Mesendoderm (in vitro differentiated cells): ENCODE data around the gene STK26.
A peak's percentile ranks its signal among the peaks of the same experiment; 100 is the strongest.

ENCODE experiments used
- DNase-seq: peaks from one replicate; pipeline ENCODE4 v3.0.0; 2013
- H2AK5ac ChIP-seq: 2 replicates; pipeline ENCODE4 v1.6.1; 2013; ENCODE audit warnings: low read length, inconsistent platforms
- H2BK120ac ChIP-seq: 2 replicates; pipeline ENCODE4 v1.6.1; 2013; ENCODE audit warnings: low read depth, mild to moderate bottlenecking, low read length, moderate library complexity, mixed read lengths
- H2BK15ac ChIP-seq: replicated peaks from 2 replicates; pipeline ENCODE4 v1.6.1; 2013; ENCODE audit warnings: low read depth, mild to moderate bottlenecking, moderate library complexity
- H2BK5ac ChIP-seq: 2 replicates; pipeline ENCODE4 v1.6.1; 2013; ENCODE audit warnings: low read length, inconsistent platforms
- H3K18ac ChIP-seq: 2 replicates; pipeline ENCODE4 v1.6.1; 2013; ENCODE audit warnings: mild to moderate bottlenecking, low read length, mixed read lengths
- H3K23ac ChIP-seq: one replicate; pipeline ENCODE4 v1.6.1; 2013; ENCODE audit warnings: low read length
- H3K27ac ChIP-seq: 2 replicates; pipeline ENCODE4 v1.5.1; 2013; ENCODE audit warnings: low read depth, mild to moderate bottlenecking, inconsistent platforms, low read length, moderate library complexity
- H3K27me3 ChIP-seq: 2 replicates; pipeline ENCODE4 v1.6.1; 2013; ENCODE audit warnings: low read length, control low read depth, mild to moderate bottlenecking, inconsistent platforms; ENCODE audit not compliant: insufficient read depth, poor library complexity
- H3K36me3 ChIP-seq: 2 replicates; pipeline ENCODE4 v1.6.1; 2013; ENCODE audit warnings: low read length, inconsistent platforms; ENCODE audit not compliant: control insufficient read depth, insufficient read depth
- H3K4ac ChIP-seq: one replicate; pipeline ENCODE4 v1.6.1; 2013; ENCODE audit warnings: low read depth, mild to moderate bottlenecking, low read length, moderate library complexity
- H3K4me1 ChIP-seq: 2 replicates; pipeline ENCODE4 v1.6.1; 2013; ENCODE audit warnings: low read depth, low read length, inconsistent platforms; ENCODE audit not compliant: control insufficient read depth
- H3K4me2 ChIP-seq: 2 replicates; pipeline ENCODE4 v1.6.1; 2013; ENCODE audit warnings: low read length
- H3K4me3 ChIP-seq: 2 replicates; pipeline ENCODE4 v1.5.1; 2013; ENCODE audit warnings: mild to moderate bottlenecking, low read length
- H3K56ac ChIP-seq: one replicate; pipeline ENCODE4 v1.6.1; 2013; ENCODE audit warnings: low read length
- H3K79me1 ChIP-seq: 2 replicates; pipeline ENCODE4 v1.6.1; 2013; ENCODE audit warnings: low read length, inconsistent platforms
- H3K79me2 ChIP-seq: 2 replicates; pipeline ENCODE4 v1.6.1; 2013; ENCODE audit warnings: mild to moderate bottlenecking, low read length; ENCODE audit not compliant: control insufficient read depth, insufficient read depth
- H3K9ac ChIP-seq: 2 replicates; pipeline ENCODE4 v1.6.1; 2013; ENCODE audit warnings: low read length, inconsistent platforms
- H4K5ac ChIP-seq: one replicate; pipeline ENCODE4 v1.6.1; 2013; ENCODE audit warnings: low read length
- H4K8ac ChIP-seq: one replicate; pipeline ENCODE4 v1.6.1; 2013; ENCODE audit warnings: low read depth, mild to moderate bottlenecking, control low read depth, low read length, moderate library complexity
- WGBS: extraction: QIAGEN DNeasy Blood & Tissue Kit; methylation state at CpG from one replicate; pipeline ENCODE4 v1.1.7; 2013; ENCODE audit warnings: low lambda C conversion rate, missing lambda C conversion rate; ENCODE audit not compliant: insufficient coverage; ENCODE audit errors: extremely low coverage; 5-methylcytosine and 5-hydroxymethylcytosine counted together

STK26 gene

GRCh38 chrX:132040066-132040465 lies 17.0 kb downstream of the STK26 start:
- no peak overlapping the region for H2BK120ac ChIP-seq
- H3K23ac ChIP-seq, result no peak overlapping the region
- no peak overlapping the region for H3K27ac ChIP-seq
- no peak overlapping the region for H3K4me3 ChIP-seq
- H2BK15ac ChIP-seq, result no peak overlapping the region
- H3K56ac ChIP-seq, result no peak overlapping the region
- DNase-seq, result no peak
- no peak overlapping the region for H3K4ac ChIP-seq
- H3K79me2 ChIP-seq, result peaks cover 8% of the 10 kb centered on the region
- no peak overlapping the region for H4K5ac ChIP-seq
- WGBS, result no CpG with 5 or more reads among the region's 2 CpGs
- no peak overlapping the region for H3K9ac ChIP-seq
- no peak overlapping the region for H2AK5ac ChIP-seq
- H3K79me1 ChIP-seq, result no peaks in the 10 kb centered on the region
- no peaks in the 10 kb centered on the region for H3K36me3 ChIP-seq
- no peaks in the 10 kb centered on the region for H3K27me3 ChIP-seq
- no peak overlapping the region for H3K4me2 ChIP-seq
- H3K4me1 ChIP-seq, result peaks cover 2% of the 10 kb centered on the region
- no peak overlapping the region for H3K18ac ChIP-seq
- H4K8ac ChIP-seq, result no peak overlapping the region
- no peak overlapping the region for H2BK5ac ChIP-seq

- H2BK15ac ChIP-seq, result no peak overlapping the region
- no CpG with 5 or more reads among the region's 4 CpGs for WGBS
- H3K4me3 ChIP-seq, result no peak overlapping the region
- H4K8ac ChIP-seq, result no peak overlapping the region
- H4K5ac ChIP-seq, result no peak overlapping the region
- H3K27ac ChIP-seq, result no peak overlapping the region
- H2BK120ac ChIP-seq, result no peak overlapping the region
- H3K4me2 ChIP-seq, result no peak overlapping the region
- no peak overlapping the region for H3K4ac ChIP-seq
- no peaks in the 10 kb centered on the region for H3K27me3 ChIP-seq
- H3K36me3 ChIP-seq, result no peaks in the 10 kb centered on the region
- no peak overlapping the region for H2BK5ac ChIP-seq
- no peak overlapping the region for H2AK5ac ChIP-seq
- DNase-seq, result peak; percentile 58
- H3K56ac ChIP-seq, result no peak overlapping the region
- H3K9ac ChIP-seq, result no peak overlapping the region
- H3K79me2 ChIP-seq, result peaks cover 6% of the 10 kb centered on the region
- H3K4me1 ChIP-seq, result peaks cover 2% of the 10 kb centered on the region
- H3K23ac ChIP-seq, result no peak overlapping the region
- H3K18ac ChIP-seq, result no peak overlapping the region
- H3K79me1 ChIP-seq, result no peaks in the 10 kb centered on the region
Measured at GRCh38 chrX:132041015-132041414, 17.9 kb downstream of the STK26 start.

- Histone ChIP-seq H2AK5ac (no peak overlapping the region), H4K8ac (no peak overlapping the region), H3K4me2 (no peak overlapping the region), H3K36me3 (no peaks in the 10 kb centered on the region), H3K79me1 (no peaks in the 10 kb centered on the region), H3K27ac (no peak overlapping the region), H3K79me2 (peaks cover 2% of the 10 kb centered on the region), H3K4me1 (peaks cover 2% of the 10 kb centered on the region), H2BK15ac (no peak overlapping the region), H3K9ac (no peak overlapping the region), H3K23ac (no peak overlapping the region), H3K56ac (no peak overlapping the region), H3K4ac (no peak overlapping the region), H2BK5ac (no peak overlapping the region), H3K4me3 (no peak overlapping the region), H4K5ac (no peak overlapping the region), H2BK120ac (no peak overlapping the region), H3K18ac (no peak overlapping the region), H3K27me3 (no peaks in the 10 kb centered on the region)
- no peak for DNase-seq
- no CpG with 5 or more reads among the region's 2 CpGs for WGBS
Measured at GRCh38 chrX:132043977-132044376, 20.9 kb downstream of the STK26 start.

GRCh38 chrX:132044953-132045352 lies 21.9 kb downstream of the STK26 start:
- Histone ChIP-seq H3K79me1 (no peaks in the 10 kb centered on the region), H3K27ac (no peak overlapping the region), H3K4ac (no peak overlapping the region), H4K5ac (no peak overlapping the region), H4K8ac (no peak overlapping the region), H2BK120ac (no peak overlapping the region), H2AK5ac (no peak overlapping the region), H3K36me3 (no peaks in the 10 kb centered on the region), H3K56ac (no peak overlapping the region), H3K4me1 (peaks cover 2% of the 10 kb centered on the region), H3K23ac (no peak overlapping the region), H3K18ac (no peak overlapping the region), H3K9ac (no peak overlapping the region), H3K79me2 (peaks cover 2% of the 10 kb centered on the region), H2BK15ac (no peak overlapping the region), H2BK5ac (no peak overlapping the region), H3K27me3 (no peaks in the 10 kb centered on the region), H3K4me2 (no peak overlapping the region), H3K4me3 (no peak overlapping the region)
- no CpG with 5 or more reads among the region's 4 CpGs for WGBS
- no peak for DNase-seq

- Histone ChIP-seq H2BK15ac (no peak overlapping the region), H3K36me3 (no peaks in the 10 kb centered on the region), H4K5ac (no peak overlapping the region), H3K79me1 (no peaks in the 10 kb centered on the region), H3K18ac (no peak overlapping the region), H3K4ac (no peak overlapping the region), H3K27ac (no peak overlapping the region), H3K9ac (no peak overlapping the region), H2BK5ac (no peak overlapping the region), H3K4me2 (no peak overlapping the region), H3K27me3 (no peaks in the 10 kb centered on the region), H3K79me2 (peaks cover 2% of the 10 kb centered on the region), H2BK120ac (no peak overlapping the region), H3K56ac (no peak overlapping the region), H3K4me3 (no peak overlapping the region), H3K23ac (no peak overlapping the region), H3K4me1 (peaks cover 2% of the 10 kb centered on the region), H4K8ac (no peak overlapping the region), H2AK5ac (no peak overlapping the region)
- DNase-seq, result peak; percentile 55
- WGBS, result no CpG with 5 or more reads among the region's 2 CpGs
Measured at GRCh38 chrX:132045456-132045855, 22.4 kb downstream of the STK26 start.

- H3K4ac ChIP-seq, result no peak overlapping the region
- no peak overlapping the region for H3K23ac ChIP-seq
- H2BK120ac ChIP-seq, result no peak overlapping the region
- DNase-seq, result peak; percentile 42
- H4K5ac ChIP-seq, result no peak overlapping the region
- no peak overlapping the region for H3K4me2 ChIP-seq
- no peak overlapping the region for H2BK15ac ChIP-seq
- H3K4me1 ChIP-seq, result peaks cover 2% of the 10 kb centered on the region
- no peak overlapping the region for H3K27ac ChIP-seq
- no peak overlapping the region for H3K56ac ChIP-seq
- no peak overlapping the region for H3K4me3 ChIP-seq
- H3K9ac ChIP-seq, result no peak overlapping the region
- H3K79me1 ChIP-seq, result no peaks in the 10 kb centered on the region
- H4K8ac ChIP-seq, result no peak overlapping the region
- WGBS, result no CpG with 5 or more reads among the region's 2 CpGs
- H3K79me2 ChIP-seq, result peaks cover 2% of the 10 kb centered on the region
- no peak overlapping the region for H2BK5ac ChIP-seq
- H2AK5ac ChIP-seq, result no peak overlapping the region
- H3K27me3 ChIP-seq, result no peaks in the 10 kb centered on the region
- H3K18ac ChIP-seq, result no peak overlapping the region
- H3K36me3 ChIP-seq, result no peaks in the 10 kb centered on the region
Measured at GRCh38 chrX:132046533-132046932, 23.4 kb downstream of the STK26 start.
